Heart right ventricle (tissue), 16 donors: ENCODE data around the gene COL4A2. TPM values are rescaled to one million over a fixed set of nuclear protein-coding genes. Genes with fewer than 3 reads are reported as not detected.

Experiments
- ATAC-seq, 8 donors: fragments of 200-7000 bp; cut with Tn5 transposase; one replicate each; pipeline ENCODE4 v1.9.1; 2020; ENCODE audit warnings: mild to moderate bottlenecking in 8 of 8, moderate library complexity in 8 of 8, moderate number of reproducible peaks in 1 of 8
- DNase-seq, 2 donors: peaks; one replicate each; pipeline ENCODE4 v3.0.0-alpha.2; 2020
- H3K27ac ChIP-seq, 10 donors: fragments of 200-600 bp; sonication (generic) in 2 of 10; one replicate each; pipeline versions ENCODE4 v1.5.0 to v1.8.0; 2020 to 2022; ENCODE audit warnings: mild to moderate bottlenecking in 3 of 10
- H3K27me3 ChIP-seq, 7 donors: fragments of 200-600 bp; one replicate each; pipeline ENCODE4 v1.8.0; 2021 to 2022; ENCODE audit warnings: mild to moderate bottlenecking in 2 of 7
- H3K36me3 ChIP-seq, 9 donors: fragments of 200-600 bp; sonication (generic) in 1 of 9; one replicate each; pipeline versions ENCODE4 v1.5.0 to v1.8.0; 2020 to 2022; ENCODE audit warnings: mild to moderate bottlenecking in 2 of 9
- H3K4me1 ChIP-seq, 9 donors: fragments of 200-600 bp; sonication (generic) in 1 of 9; one replicate each; pipeline versions ENCODE4 v1.5.0 to v1.8.0; 2020 to 2022; ENCODE audit warnings: mild to moderate bottlenecking in 4 of 9
- H3K4me3 ChIP-seq, 10 donors: fragments of 200-600 bp; sonication (generic) in 2 of 10; one replicate each; pipeline versions ENCODE4 v1.5.0 to v1.8.0; 2020 to 2022; ENCODE audit warnings: mild to moderate bottlenecking in 7 of 10, moderate library complexity in 2 of 10
- H3K9me3 ChIP-seq, 11 donors: fragments of 200-600 bp in 10 of 11; sonication (generic) in 2 of 11; one replicate each; pipeline versions ENCODE4 v1.5.0 to v1.8.0; 2013 to 2022; ENCODE audit warnings: mild to moderate bottlenecking in 2 of 11, control low read depth in 1 of 11, moderate library complexity in 1 of 11
- CTCF ChIP-seq, 9 donors: fragments of 200-600 bp; sonication (generic) in 2 of 9; IDR thresholded peaks; one replicate each; pipeline versions ENCODE4 v1.5.0 to v1.8.0; 2021 to 2022; ENCODE audit warnings: antibody characterized with exemption in 9 of 9, mild to moderate bottlenecking in 5 of 9, moderate library complexity in 1 of 9
- WGBS, 2 donors: extraction: QIAGEN DNeasy Blood & Tissue Kit; methylation state at CpG; one replicate each; pipeline ENCODE4 v1.1.7; 2013; ENCODE audit warnings: inconsistent platforms in 1 of 2; 5-methylcytosine and 5-hydroxymethylcytosine counted together
- intact Hi-C, 10 donors: fragments of 100-400 bp; cut with DNase I; formaldehyde crosslinking; loops; one replicate each; pipeline versions ENCODE4 v1.11.1 to v1.14.2; 2022
- polyA plus RNA-seq, 2 donors: library from polyadenylated mRNA; stranded (reverse); fragments of 200-250 nt; gene quantifications; one replicate each; pipeline ENCODE4 v1.2.3, GENCODE V29; 2013
- total RNA-seq, 10 donors: library from RNA; stranded (reverse); fragmentation: NEBNext Ultra II Directional in 3 of 10; extraction: Animal tissue kit (Norgen Biotek cat#: 25700) in 3 of 10; gene quantifications; one replicate each; pipeline versions ENCODE4 v1.2.1 to v1.2.4, GENCODE V29; 2021 to 2023
- donor health status: Arrhythmogenic right ventricular cardiomyopathy.
- donor health status: ischemic (EF 13 %, LVEDD 7.1; RV severe dilation, severe dysfunction).
- donor health status: healthy with polysubstance abuse.
- donor health status: DM: no; HTN: yes; CAD: no.
- donor health status: DM: no; HTN: no; CAD: no.
- donor health status: ischemic (EF 25% LVEDD 6.9; RV normal size, moderate dysfunction).
- donor health status: ischemic (EF 25% LVEDD 5.7; RV mildly dilated, moderate dysfunction).
- donor health status: healthy.
- donor health status: DM: yes; HTN: yes; CAD: no.
- donor health status: Ischemic cardiomyopathy.
- donor health status: ischemic (EF 35%, LVEDD 5.7; RV mildly dilated, moderate dysfunction).
- donor health status: nonischemic (EF 11% LVEDD 7.7; RV severe dilation, severe dysfunction).
- donor health status: DM: yes; HTN: yes; CAD: no.
- donor health status: PGD.
- donor health status: ischemic (EF 29% LVEDD 5.4; RV normal size, mild dysfunction).
- donor health status: nonischemic (EF 23%, LVEDD 6.1; RV moderate dilation, normal function).

COL4A2 gene
- total and polyA plus RNA-seq, 12 donors, result 81.7 to 301 (median 128) TPM

GRCh38 chr13:110329798-110330461 is 22.8 kb downstream of the COL4A2 start:
- WGBS, 2 donors, result 59 to 70% methylated on average over 21 of the region's 21 CpGs
- peak in 2 of 8 donors; percentile 16 to 24 for ATAC-seq
- Histone ChIP-seq H3K4me3 (peak overlapping the region in 1 of 10 donors; percentile 17), H3K4me1 (peaks cover 22 to 99% (median 74%) of the 10 kb centered on the region in 9 donors), H3K27me3 (no peaks in the 10 kb centered on the region), H3K9me3 (no peaks in the 10 kb centered on the region), H3K27ac (peak overlapping the region in 8 of 10 donors; percentile 12 to 66 (median 33)), H3K36me3 (peaks cover 0 to 63% (median 0%) of the 10 kb centered on the region in 9 donors)
- no peak for DNase-seq
- no peak for TF ChIP-seq CTCF (IDR thresholded peaks at IDR 0.05)
- intact Hi-C loops, result no loop called here

- 80 to 87% methylated on average over 11 of the region's 11 CpGs for WGBS, 2 donors
- intact Hi-C loops, result no loop called here
- no peak for TF ChIP-seq CTCF (IDR thresholded peaks at IDR 0.05)
- no peaks in the 10 kb centered on the region for H3K27me3 ChIP-seq
- ATAC-seq (no peak), DNase-seq (no peak)
- H3K4me3 ChIP-seq, result peak overlapping the region in 1 of 10 donors; percentile 17
- peak overlapping the region in 8 of 10 donors; percentile 12 to 66 (median 33) for H3K27ac ChIP-seq
- H3K36me3 ChIP-seq, result peaks cover 0 to 65% (median 0%) of the 10 kb centered on the region in 9 donors
- H3K4me1 ChIP-seq, result peaks cover 19 to 99% (median 69%) of the 10 kb centered on the region in 9 donors
- H3K9me3 ChIP-seq, result no peaks in the 10 kb centered on the region
Measured at GRCh38 chr13:110330491-110331011, 23.5 kb downstream of the COL4A2 start.

GRCh38 chr13:110331362-110331761 is 24.3 kb downstream of the COL4A2 start:
- Histone ChIP-seq H3K9me3 (no peaks in the 10 kb centered on the region), H3K4me3 (no peak overlapping the region), H3K36me3 (peaks cover 0 to 64% (median 0%) of the 10 kb centered on the region in 9 donors), H3K27ac (peak overlapping the region in 6 of 10 donors; percentile 20 to 66 (median 42)), H3K4me1 (peaks cover 15 to 99% (median 69%) of the 10 kb centered on the region in 9 donors), H3K27me3 (no peaks in the 10 kb centered on the region)
- WGBS, 2 donors, result 60 to 67% methylated on average over 11 of the region's 11 CpGs
- ATAC-seq, result peak in 4 of 8 donors; percentile 11 to 68 (median 29)
- intact Hi-C loops, result no loop called here
- DNase-seq, result no peak
- TF ChIP-seq CTCF (IDR thresholded peaks at IDR 0.05), result no peak

- H3K27ac ChIP-seq, result peak overlapping the region in 2 of 10 donors; percentile 10 to 66
- peaks cover 14 to 99% (median 72%) of the 10 kb centered on the region in 9 donors for H3K4me1 ChIP-seq
- H3K9me3 ChIP-seq, result no peaks in the 10 kb centered on the region
- DNase-seq (no peak), ATAC-seq (peak in 1 of 8 donors; percentile 12)
- peaks cover 0 to 64% (median 0%) of the 10 kb centered on the region in 9 donors for H3K36me3 ChIP-seq
- H3K27me3 ChIP-seq, result no peaks in the 10 kb centered on the region
- 54 to 58% methylated on average over 2 of the region's 2 CpGs for WGBS, 2 donors
- H3K4me3 ChIP-seq, result no peak overlapping the region
- no peak for TF ChIP-seq CTCF (IDR thresholded peaks at IDR 0.05)
- intact Hi-C loops, result no loop called here
Measured at GRCh38 chr13:110332750-110333149, 25.7 kb downstream of the COL4A2 start.
